Karpas-422 (cell line): Measurements from ENCODE around the gene DGKB. TPM values are rescaled to one million over a fixed set of nuclear protein-coding genes. Genes with fewer than 3 reads are reported as not detected.

ENCODE experiments used
- DNase-seq: peaks from one replicate; pipeline ENCODE4 v3.0.0-alpha.2; 2015
- H2AFZ ChIP-seq: fragments of 200-600 bp; sonication (generic); 2 replicates; pipeline ENCODE4 v1.6.1; 2014; ENCODE audit warnings: antibody characterized with exemption, low read length, mixed read lengths
- H3K27ac ChIP-seq: fragments of 200-600 bp; sonication (generic); 2 replicates; pipeline ENCODE4 v1.5.1; 2014; ENCODE audit warnings: mild to moderate bottlenecking, low read length, moderate library complexity
- H3K27me3 ChIP-seq: fragments of 200-600 bp; sonication (generic); 2 replicates; pipeline ENCODE4 v1.6.1; 2014; ENCODE audit warnings: low read length, mixed read lengths
- H3K36me3 ChIP-seq: fragments of 200-600 bp; sonication (generic); 2 replicates; pipeline ENCODE4 v1.6.1; 2014; ENCODE audit warnings: low read length, mixed read lengths; ENCODE audit not compliant: insufficient read depth
- H3K4me1 ChIP-seq: fragments of 200-600 bp; sonication (generic); 2 replicates; pipeline ENCODE4 v1.6.1; 2014; ENCODE audit warnings: mild to moderate bottlenecking, low read length, mixed read lengths
- H3K4me2 ChIP-seq: fragments of 200-600 bp; sonication (generic); 2 replicates; pipeline ENCODE4 v1.6.1; 2014; ENCODE audit warnings: low read length, low read depth, mild to moderate bottlenecking; ENCODE audit not compliant: poor library complexity, severe bottlenecking
- H3K4me3 ChIP-seq: fragments of 200-600 bp; sonication (generic); 2 replicates; pipeline ENCODE4 v1.5.1; 2014; ENCODE audit warnings: mild to moderate bottlenecking, antibody characterized with exemption, low read length, mixed read lengths
- H3K79me2 ChIP-seq: fragments of 200-600 bp; sonication (generic); 2 replicates; pipeline ENCODE4 v1.6.1; 2014; ENCODE audit warnings: mild to moderate bottlenecking, low read length, mixed read lengths
- H3K9ac ChIP-seq: fragments of 200-600 bp; sonication (generic); 2 replicates; pipeline ENCODE4 v1.6.0; 2014; ENCODE audit warnings: low read length
- H3K9me2 ChIP-seq: fragments of 200-600 bp; sonication (generic), shearing (Covaris generic); replicated peaks from 2 replicates; pipeline ENCODE4 v1.6.0; 2014; ENCODE audit warnings: mild to moderate bottlenecking, low read length, moderate library complexity; ENCODE audit not compliant: insufficient read depth
- H3K9me3 ChIP-seq: fragments of 300-700, 200-600 bp; sonication (generic); 2 replicates; pipeline ENCODE4 v1.6.1; 2014; ENCODE audit warnings: low read length, mixed read lengths
- H4K20me1 ChIP-seq: fragments of 200-600 bp; sonication (generic); 2 replicates; pipeline ENCODE4 v1.6.1; 2014; ENCODE audit warnings: mild to moderate bottlenecking, antibody characterized with exemption, low read length, low read depth; ENCODE audit not compliant: insufficient read depth
- total RNA-seq: library from RNA; depleted of rRNA; stranded (reverse); fragments of >200 nt; shearing (Covaris generic); gene quantifications from 2 replicates; pipeline ENCODE4 v1.2.3, GENCODE V29; 2014; ENCODE audit warnings: low replicate concordance

The DGKB gene
- total RNA-seq, 1 experiment from 2014 or later = not detected

DNA sequence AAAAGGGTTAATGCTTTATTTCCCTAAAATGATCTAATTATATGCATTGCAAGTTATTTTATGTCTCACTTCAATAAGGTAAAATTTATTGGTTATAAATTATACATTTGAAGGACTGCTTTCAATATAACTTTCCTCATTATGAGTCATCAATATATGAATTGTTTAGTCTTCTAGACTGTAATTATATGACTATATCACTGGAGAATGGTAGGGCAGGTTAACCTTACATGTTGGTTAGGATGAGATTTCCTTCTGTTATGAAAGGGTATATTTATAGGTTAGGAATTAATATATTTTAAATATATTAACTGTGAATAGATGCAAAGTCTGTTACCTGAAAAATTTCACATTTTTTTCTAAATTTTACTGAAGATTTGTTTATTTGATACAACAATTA is 506.7 kb downstream of the DGKB start:
- no peaks in the 10 kb centered on the region for H3K9me3 ChIP-seq
- no peaks in the 10 kb centered on the region for H3K36me3 ChIP-seq
- H3K9me2 ChIP-seq = no peaks in the 10 kb centered on the region
- H4K20me1 ChIP-seq = no peaks in the 10 kb centered on the region
- H3K4me2 ChIP-seq = no peak overlapping the region
- H3K4me1 ChIP-seq = no peaks in the 10 kb centered on the region
- H3K27ac ChIP-seq = no peak overlapping the region
- no peak overlapping the region for H3K9ac ChIP-seq
- no peak overlapping the region for H2AFZ ChIP-seq
- H3K27me3 ChIP-seq = no peaks in the 10 kb centered on the region
- no peak for DNase-seq
- no peaks in the 10 kb centered on the region for H3K79me2 ChIP-seq
- H3K4me3 ChIP-seq = no peak overlapping the region

GRCh38 chr7:14394786-14395185 is 507.8 kb downstream of the DGKB start:
- no peak overlapping the region for H3K4me2 ChIP-seq
- H2AFZ ChIP-seq = no peak overlapping the region
- H3K9ac ChIP-seq = no peak overlapping the region
- no peak for DNase-seq
- H3K27me3 ChIP-seq = no peaks in the 10 kb centered on the region
- no peaks in the 10 kb centered on the region for H3K4me1 ChIP-seq
- H4K20me1 ChIP-seq = no peaks in the 10 kb centered on the region
- no peaks in the 10 kb centered on the region for H3K79me2 ChIP-seq
- H3K4me3 ChIP-seq = no peak overlapping the region
- H3K9me3 ChIP-seq = no peaks in the 10 kb centered on the region
- no peak overlapping the region for H3K27ac ChIP-seq
- H3K36me3 ChIP-seq = no peaks in the 10 kb centered on the region
- no peaks in the 10 kb centered on the region for H3K9me2 ChIP-seq

DNA sequence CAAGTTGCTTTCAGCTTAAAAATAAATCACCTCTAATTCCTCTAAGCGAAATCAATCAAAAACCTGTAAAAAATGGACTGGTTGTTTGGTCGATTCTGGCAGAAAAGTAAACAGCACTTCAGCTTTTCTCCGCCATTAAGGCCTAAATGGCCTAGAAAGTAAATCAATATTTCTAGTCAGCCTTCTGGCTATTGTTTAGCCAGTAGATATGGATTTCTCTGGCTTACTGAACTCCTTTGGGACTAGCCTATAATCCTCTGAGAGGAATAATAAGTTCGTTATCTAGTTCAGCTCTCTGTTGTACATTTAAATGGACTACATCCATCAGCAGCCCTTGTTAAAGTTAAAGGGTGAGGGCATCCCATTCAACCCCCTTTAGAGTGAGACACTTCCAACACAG is 513.0 kb downstream of the DGKB start:
- no peaks in the 10 kb centered on the region for H4K20me1 ChIP-seq
- DNase-seq = no peak
- no peaks in the 10 kb centered on the region for H3K9me2 ChIP-seq

DNA sequence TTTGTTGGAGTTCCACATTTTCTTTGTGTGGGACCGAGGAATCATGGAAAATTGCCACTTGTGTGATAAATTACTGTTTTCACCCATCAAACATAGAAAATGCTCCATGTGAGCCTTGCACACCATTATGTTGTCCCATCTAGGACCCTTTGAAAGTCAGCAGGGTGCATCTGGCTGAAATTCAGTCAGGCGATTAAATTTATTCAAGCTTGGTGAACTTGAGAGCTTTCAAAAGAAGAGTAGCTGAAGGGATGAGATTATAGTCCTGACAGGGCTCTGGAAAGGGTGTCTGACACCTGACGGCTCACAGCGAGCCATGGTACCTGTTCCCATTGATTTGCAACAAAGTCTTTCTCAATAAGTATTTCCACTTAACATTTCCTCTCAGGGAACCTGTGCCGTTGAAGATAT is 513.4 kb downstream of the DGKB start:
- Histone ChIP-seq H3K36me3 (no peaks in the 10 kb centered on the region), H3K4me2 (no peak overlapping the region), H3K27me3 (no peaks in the 10 kb centered on the region), H3K4me1 (no peaks in the 10 kb centered on the region), H3K4me3 (no peak overlapping the region), H3K9me3 (no peaks in the 10 kb centered on the region), H3K27ac (no peak overlapping the region), H3K9ac (no peak overlapping the region), H4K20me1 (no peaks in the 10 kb centered on the region), H2AFZ (no peak overlapping the region), H3K79me2 (no peaks in the 10 kb centered on the region), H3K9me2 (no peaks in the 10 kb centered on the region)
- DNase-seq = no peak

More for the DNA sequence above, 513.0 kb downstream of the DGKB start:
- Histone ChIP-seq H3K9ac (no peak overlapping the region), H3K36me3 (no peaks in the 10 kb centered on the region), H3K79me2 (no peaks in the 10 kb centered on the region), H3K4me2 (no peak overlapping the region), H3K4me3 (no peak overlapping the region), H3K9me3 (no peaks in the 10 kb centered on the region), H3K4me1 (no peaks in the 10 kb centered on the region), H2AFZ (no peak overlapping the region), H3K27me3 (no peaks in the 10 kb centered on the region), H3K27ac (no peak overlapping the region)

DNA sequence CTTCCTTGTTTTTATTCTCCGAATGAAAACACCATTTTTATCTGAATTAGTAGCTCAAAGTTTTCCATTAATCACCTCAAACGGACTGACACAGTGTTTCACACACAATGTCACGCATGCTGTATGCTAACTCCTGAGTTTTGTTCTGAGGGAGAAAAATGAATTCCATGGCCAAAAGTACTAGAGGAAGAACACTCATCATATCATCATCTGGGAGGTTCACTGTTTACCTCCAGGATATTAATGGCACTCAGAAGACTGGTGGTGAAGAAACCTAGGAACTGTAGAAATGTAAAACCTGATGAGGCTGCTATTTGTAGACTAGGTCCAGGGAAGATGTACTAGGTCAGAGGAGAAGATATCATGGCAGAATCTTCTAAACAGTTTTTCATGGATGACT is 517.5 kb downstream of the DGKB start:
- H3K9ac ChIP-seq = no peak overlapping the region
- H3K4me2 ChIP-seq = no peak overlapping the region
- H3K27me3 ChIP-seq = no peaks in the 10 kb centered on the region
- H3K9me3 ChIP-seq = no peaks in the 10 kb centered on the region
- no peak for DNase-seq
- H3K9me2 ChIP-seq = no peaks in the 10 kb centered on the region
- H4K20me1 ChIP-seq = no peaks in the 10 kb centered on the region
- no peak overlapping the region for H3K4me3 ChIP-seq
- no peak overlapping the region for H3K27ac ChIP-seq
- no peaks in the 10 kb centered on the region for H3K79me2 ChIP-seq
- H3K4me1 ChIP-seq = no peaks in the 10 kb centered on the region
- no peak overlapping the region for H2AFZ ChIP-seq
- H3K36me3 ChIP-seq = no peaks in the 10 kb centered on the region

GRCh38 chr7:14381936-14382335 is 520.6 kb downstream of the DGKB start:
- H3K9me3 ChIP-seq = no peaks in the 10 kb centered on the region
- H4K20me1 ChIP-seq = no peaks in the 10 kb centered on the region
- DNase-seq = no peak
- H3K27ac ChIP-seq = no peak overlapping the region
- no peak overlapping the region for H3K4me2 ChIP-seq
- H3K27me3 ChIP-seq = no peaks in the 10 kb centered on the region
- H3K4me1 ChIP-seq = no peaks in the 10 kb centered on the region
- no peak overlapping the region for H3K9ac ChIP-seq
- no peaks in the 10 kb centered on the region for H3K9me2 ChIP-seq
- no peaks in the 10 kb centered on the region for H3K79me2 ChIP-seq
- H3K36me3 ChIP-seq = no peaks in the 10 kb centered on the region
- no peak overlapping the region for H3K4me3 ChIP-seq
- H2AFZ ChIP-seq = no peak overlapping the region

- H3K4me2 ChIP-seq = no peak overlapping the region
These were observed 521.2 kb downstream of the DGKB start for GRCh38 chr7:14381306-14381705.

GRCh38 chr7:14380881-14381280 is 521.7 kb downstream of the DGKB start:
- H3K9ac ChIP-seq = no peak overlapping the region
- H3K9me2 ChIP-seq = no peaks in the 10 kb centered on the region
- H3K79me2 ChIP-seq = no peaks in the 10 kb centered on the region
- no peaks in the 10 kb centered on the region for H3K4me1 ChIP-seq
- H3K27ac ChIP-seq = no peak overlapping the region
- no peaks in the 10 kb centered on the region for H4K20me1 ChIP-seq
- no peak for DNase-seq
- H2AFZ ChIP-seq = no peak overlapping the region
- H3K36me3 ChIP-seq = no peaks in the 10 kb centered on the region
- H3K9me3 ChIP-seq = no peaks in the 10 kb centered on the region
- H3K4me2 ChIP-seq = no peak overlapping the region
- no peaks in the 10 kb centered on the region for H3K27me3 ChIP-seq
- no peak overlapping the region for H3K4me3 ChIP-seq

More at GRCh38 chr7:14381306-14381705, 521.2 kb downstream of the DGKB start:
- Histone ChIP-seq H3K9ac (no peak overlapping the region), H3K36me3 (no peaks in the 10 kb centered on the region), H3K4me3 (no peak overlapping the region), H3K79me2 (no peaks in the 10 kb centered on the region), H4K20me1 (no peaks in the 10 kb centered on the region), H3K9me2 (no peaks in the 10 kb centered on the region), H3K9me3 (no peaks in the 10 kb centered on the region), H3K4me1 (no peaks in the 10 kb centered on the region), H2AFZ (no peak overlapping the region), H3K27me3 (no peaks in the 10 kb centered on the region), H3K27ac (no peak overlapping the region)
- no peak for DNase-seq
